Chondrocyte (in vitro differentiated cells): ENCODE data around the gene TRAF3. TPM values are rescaled to one million over a fixed set of nuclear protein-coding genes. Genes with fewer than 3 reads are reported as not detected.

Source experiments
- DNase-seq: peaks from one replicate; pipeline ENCODE4 v3.0.0; 2021; ENCODE audit warnings: mixed read lengths, low spot score
- H3K27ac Mint-ChIP-seq: one replicate; pipeline ENCODE4 v1.8.0; 2021; ENCODE audit warnings: mild to moderate bottlenecking, moderate library complexity, mixed read lengths; ENCODE audit not compliant: unreplicated experiment
- H3K27me3 Mint-ChIP-seq: 2 replicates; pipeline ENCODE4 v1.8.0; 2021; ENCODE audit warnings: low read depth, mixed read lengths
- H3K36me3 Mint-ChIP-seq: 2 replicates; pipeline ENCODE4 v1.8.0; 2021; ENCODE audit warnings: low read depth, mixed read lengths
- H3K4me1 Mint-ChIP-seq: 2 replicates; pipeline ENCODE4 v1.8.0; 2021; ENCODE audit warnings: low read depth, mild to moderate bottlenecking, mixed read lengths
- H3K4me3 Mint-ChIP-seq: one replicate; pipeline ENCODE4 v1.8.0; 2021; ENCODE audit warnings: mild to moderate bottlenecking, moderate library complexity, mixed read lengths; ENCODE audit not compliant: unreplicated experiment
- H3K9me3 Mint-ChIP-seq: 2 replicates; pipeline ENCODE4 v1.8.0; 2021; ENCODE audit warnings: low read depth, mixed read lengths
- CTCF ChIP-seq: fragments of 200-600 bp; sonication (generic); IDR thresholded peaks from 2 replicates; pipeline ENCODE4 v1.5.0; 2021; ENCODE audit warnings: antibody characterized with exemption, mild to moderate bottlenecking, moderate library complexity
- total RNA-seq: library from RNA; stranded (reverse); gene quantifications from 3 replicates; pipeline ENCODE4 v1.2.1, GENCODE V29; 2021

TRAF3 gene
- total RNA-seq, 1 donor from 2014 or later: 20.1 TPM

GRCh38 chr14:102777711-102778337, 575 bp downstream of the TRAF3 start:
- Mint-ChIP-seq H3K9me3 (no peaks in the 10 kb centered on the region), H3K36me3 (no peaks in the 10 kb centered on the region), H3K27ac (peak overlapping the region; percentile 72), H3K27me3 (no peaks in the 10 kb centered on the region), H3K4me1 (peaks cover 38% of the 10 kb centered on the region), H3K4me3 (peak overlapping the region; percentile 75)
- no peak for TF ChIP-seq CTCF
- DNase-seq: peak; percentile 53

GRCh38 chr14:102778338-102779083, 1.3 kb downstream of the TRAF3 start:
- peak; percentile 5 for TF ChIP-seq CTCF
- DNase-seq: peak; percentile 3
- Mint-ChIP-seq H3K9me3 (no peaks in the 10 kb centered on the region), H3K4me1 (peaks cover 38% of the 10 kb centered on the region), H3K27me3 (no peaks in the 10 kb centered on the region), H3K27ac (peak overlapping the region; percentile 72), H3K36me3 (no peaks in the 10 kb centered on the region), H3K4me3 (peak overlapping the region; percentile 75)

- peaks cover 41% of the 10 kb centered on the region for H3K4me1 Mint-ChIP-seq
- H3K9me3 Mint-ChIP-seq: no peaks in the 10 kb centered on the region
- H3K27ac Mint-ChIP-seq: peak overlapping the region; percentile 72
- DNase-seq: peak; percentile 1
- no peak for TF ChIP-seq CTCF
- no peaks in the 10 kb centered on the region for H3K27me3 Mint-ChIP-seq
- H3K4me3 Mint-ChIP-seq: peak overlapping the region; percentile 75
- H3K36me3 Mint-ChIP-seq: no peaks in the 10 kb centered on the region
Observed at GRCh38 chr14:102779084-102779462, 1.8 kb downstream of the TRAF3 start.

- H3K9me3 Mint-ChIP-seq: no peaks in the 10 kb centered on the region
- DNase-seq: peak; percentile 44
- H3K27me3 Mint-ChIP-seq: no peaks in the 10 kb centered on the region
Observed at GRCh38 chr14:102779574-102780315, 2.5 kb downstream of the TRAF3 start.

More at GRCh38 chr14:102779574-102780315, 2.5 kb downstream of the TRAF3 start:
- H3K4me3 Mint-ChIP-seq: peak overlapping the region; percentile 75
- no peak for TF ChIP-seq CTCF
- no peaks in the 10 kb centered on the region for H3K36me3 Mint-ChIP-seq
- H3K27ac Mint-ChIP-seq: peak overlapping the region; percentile 72
- peaks cover 36% of the 10 kb centered on the region for H3K4me1 Mint-ChIP-seq
